Keratinocyte (primary cell): ENCODE data around the gene PCA3. TPM values are rescaled to one million over a fixed set of nuclear protein-coding genes. Genes with fewer than 3 reads are reported as not detected.

Experiments
- DNase-seq: peaks from one replicate; pipeline ENCODE4 v3.0.0-alpha.2; 2011; ENCODE audit warnings: low read depth, missing footprints, low spot score
- FAIRE-seq: peaks from 2 replicates; lab custom pipeline; 2011; peaks lifted over from hg19 to GRCh38; lab: Jason Lieb, UNC
- H2AFZ ChIP-seq: 2 replicates; pipeline ENCODE4 v1.6.0; 2012; ENCODE audit warnings: low read length, control low read depth, inconsistent platforms; ENCODE audit not compliant: control insufficient read depth
- H3K27ac ChIP-seq: 2 replicates; pipeline ENCODE4 v1.5.1; 2011; ENCODE audit warnings: low read length; ENCODE audit not compliant: control insufficient read depth, insufficient read depth
- H3K27me3 ChIP-seq: 3 replicates; pipeline ENCODE4 v1.6.0; 2011; ENCODE audit warnings: low read length; ENCODE audit not compliant: control insufficient read depth, insufficient read depth; ENCODE audit errors: extremely low read depth
- H3K36me3 ChIP-seq, 2 experiments: 2 replicates in 1 of 2; 3 replicates in 1 of 2; pipeline ENCODE4 v1.5.1; 2011; ENCODE audit warnings: low read length in 2 of 2, mild to moderate bottlenecking in 1 of 2; ENCODE audit not compliant: control insufficient read depth in 2 of 2, insufficient read depth in 2 of 2; ENCODE audit errors: extremely low read depth in 1 of 2
- H3K4me1 ChIP-seq: 3 replicates; pipeline ENCODE4 v1.5.1; 2011; ENCODE audit warnings: low read length; ENCODE audit not compliant: control insufficient read depth, insufficient read depth; ENCODE audit errors: extremely low read depth
- H3K4me2 ChIP-seq: 3 replicates; pipeline ENCODE4 v1.6.0; 2011; ENCODE audit warnings: low read depth, low read length; ENCODE audit not compliant: control insufficient read depth, insufficient read depth; ENCODE audit errors: extremely low read depth
- H3K4me3 ChIP-seq, 3 experiments: fragments of 200-600 bp in 1 of 3; sonication (generic) in 1 of 3; 2 replicates in 2 of 3; 3 replicates in 1 of 3; pipeline ENCODE4 v1.5.1; 2011 to 2016; ENCODE audit warnings: low read length in 3 of 3, mild to moderate bottlenecking in 3 of 3, control low read depth in 2 of 3, inconsistent platforms in 1 of 3, low read depth in 1 of 3, mixed read lengths in 1 of 3, mixed run types in 1 of 3, moderate library complexity in 1 of 3; ENCODE audit not compliant: control insufficient read depth in 2 of 3, insufficient read depth in 2 of 3; ENCODE audit errors: extremely low read depth in 1 of 3
- H3K79me2 ChIP-seq: 2 replicates; pipeline ENCODE4 v1.6.0; 2012; ENCODE audit warnings: low read length; ENCODE audit not compliant: control insufficient read depth, insufficient read depth
- H3K9ac ChIP-seq: 3 replicates; pipeline ENCODE4 v1.6.0; 2011; ENCODE audit warnings: low read length; ENCODE audit not compliant: control insufficient read depth, insufficient read depth; ENCODE audit errors: extremely low read depth
- H3K9me1 ChIP-seq: 3 replicates; pipeline ENCODE4 v1.6.0; 2011; ENCODE audit warnings: low read length; ENCODE audit not compliant: control insufficient read depth, insufficient read depth; ENCODE audit errors: extremely low read depth
- H3K9me3 ChIP-seq: 2 replicates; pipeline ENCODE4 v1.5.1; 2012; ENCODE audit warnings: low read depth, low read length; ENCODE audit not compliant: control insufficient read depth
- H4K20me1 ChIP-seq: 3 replicates; pipeline ENCODE4 v1.6.0; 2011; ENCODE audit warnings: low read length; ENCODE audit not compliant: control insufficient read depth, insufficient read depth; ENCODE audit errors: extremely low read depth
- CTCF ChIP-seq, 3 experiments: IDR thresholded peaks in 1 of 3; conservative IDR thresholded peaks in 1 of 3; optimal IDR thresholded peaks in 1 of 3; 2 replicates in 2 of 3; 3 replicates in 1 of 3; pipeline versions ENCODE3 to v1.5.1; 2011; ENCODE audit warnings: low read length in 3 of 3, mild to moderate bottlenecking in 3 of 3, moderate library complexity in 2 of 3, control low read depth in 1 of 3, inconsistent platforms in 1 of 3; ENCODE audit not compliant: insufficient read depth in 2 of 3; ENCODE audit errors: extremely low read depth in 1 of 3
- EZH2 ChIP-seq: IDR thresholded peaks from one replicate; pipeline ENCODE4 v1.6.1; 2012; ENCODE audit warnings: inconsistent platforms, mild to moderate bottlenecking, low read length, moderate library complexity
- dilution Hi-C: fragments of 300-500 bp; cut with MboI; formaldehyde crosslinking; loops from one replicate; pipeline ENCODE4 v1.7.0; 2020; ENCODE audit warnings: low sequenced_read_pairs; ENCODE audit not compliant: extremely low pct_ligation_motif_present
- polyA plus RNA-seq, 5 experiments: library from polyadenylated mRNA; depleted of rRNA in 3 of 5; stranded (reverse) in 3 of 5; stranded (forward) in 1 of 5; unstranded in 1 of 5; fragments of >200 nt; gene quantifications; 1 replicate in 1 of 5; 2 replicates in 3 of 5; 3 replicates in 1 of 5; pipeline versions ENCODE4 v1.2.1 to v1.2.3, GENCODE V29; 2011 to 2012; ENCODE audit warnings: missing spikeins in 2 of 5, low read depth in 1 of 5, low replicate concordance in 1 of 5

Gene PCA3
- polyA plus RNA-seq, 1 donor (not counting 4 experiments of a cell fraction or from before 2014, with no cell fraction given), result not detected

GRCh38 chr9:76758476-76758875 lies 5.8 kb upstream of the PCA3 start:
- Histone ChIP-seq H3K9me1 (no peaks in the 10 kb centered on the region), H3K9me3 (no peaks in the 10 kb centered on the region), H3K27ac (no peak overlapping the region), H3K4me2 (no peak overlapping the region), H3K4me1 (no peaks in the 10 kb centered on the region), H3K9ac (no peak overlapping the region), H3K27me3 (no peaks in the 10 kb centered on the region), H3K4me3 (no peak overlapping the region), H4K20me1 (no peaks in the 10 kb centered on the region), H3K79me2 (no peaks in the 10 kb centered on the region), H2AFZ (no peak overlapping the region), H3K36me3 (no peaks in the 10 kb centered on the region)
- FAIRE-seq, result no peak
- dilution Hi-C loops, result no loop called here
- TF ChIP-seq CTCF (optimal IDR thresholded peaks at IDR 0.05 in 1 of 3, IDR thresholded peaks at IDR 0.05 in 1 of 3, conservative IDR thresholded peaks at IDR 0.05 in 1 of 3; ENCODE audit: extremely low read depth in 1 of 3, insufficient read depth in 2 of 3, low read length in 3 of 3), result no peak
- no peak for TF ChIP-seq EZH2
- DNase-seq, result no peak

- no peaks in the 10 kb centered on the region for H3K27me3 ChIP-seq
- no peaks in the 10 kb centered on the region for H3K4me1 ChIP-seq
- H3K9ac ChIP-seq, result no peak overlapping the region
- H3K9me3 ChIP-seq, result no peaks in the 10 kb centered on the region
- TF ChIP-seq EZH2, result no peak
- TF ChIP-seq CTCF (optimal IDR thresholded peaks at IDR 0.05 in 1 of 3, IDR thresholded peaks at IDR 0.05 in 1 of 3, conservative IDR thresholded peaks at IDR 0.05 in 1 of 3; ENCODE audit: extremely low read depth in 1 of 3, insufficient read depth in 2 of 3, low read length in 3 of 3), result no peak
- no peaks in the 10 kb centered on the region for H3K36me3 ChIP-seq
- H3K79me2 ChIP-seq, result no peaks in the 10 kb centered on the region
- no peak overlapping the region for H3K4me3 ChIP-seq
- H3K27ac ChIP-seq, result no peak overlapping the region
- H3K9me1 ChIP-seq, result no peaks in the 10 kb centered on the region
- no peak overlapping the region for H2AFZ ChIP-seq
- H4K20me1 ChIP-seq, result no peaks in the 10 kb centered on the region
- dilution Hi-C loops, result no loop called here
- FAIRE-seq (no peak), DNase-seq (no peak)
- H3K4me2 ChIP-seq, result no peak overlapping the region
These were observed 4.5 kb upstream of the PCA3 start for GRCh38 chr9:76759732-76760131.
